ENCODE data around the gene ZNF783.
"Not testable (repeated sequence)": the region's sequence is repeated elsewhere in the genome, so short reads cannot be mapped to it uniquely, and the experiment has no call there.

ZNF783 gene

GRCh38 chr7:149322737-149323136 lies 60.7 kb downstream of the ZNF783 start:
- in situ Hi-C loops (cut with HindIII; ENCODE audit: low sequenced_read_pairs): no loop called here

DNA sequence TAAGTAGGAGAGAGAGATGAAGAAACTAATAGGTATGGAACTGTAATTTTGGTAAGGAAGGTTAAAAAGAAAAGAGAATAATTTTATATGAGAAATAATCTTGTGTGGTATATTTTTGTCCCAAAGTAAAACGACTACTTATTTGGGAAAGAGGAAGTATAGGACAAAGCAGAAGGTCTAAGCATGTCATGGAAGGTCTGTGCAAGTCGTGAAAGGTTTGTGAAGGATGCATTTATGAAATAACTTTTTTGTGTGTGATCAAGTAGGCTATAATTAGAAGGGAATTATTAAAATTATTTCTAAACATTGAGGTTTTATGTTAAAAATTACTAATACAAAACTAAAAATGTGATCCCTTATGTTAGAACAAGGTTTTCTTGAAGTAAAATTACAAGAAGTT lies 63.3 kb downstream of the ZNF783 start:
- in situ Hi-C loops (cut with HindIII; ENCODE audit: low sequenced_read_pairs): no loop called here

- in situ Hi-C loops (cut with HindIII; ENCODE audit: low sequenced_read_pairs): no loop called here
Observed at GRCh38 chr7:149329265-149329664, 67.3 kb downstream of the ZNF783 start.

GRCh38 chr7:149329766-149330334 lies 67.9 kb downstream of the ZNF783 start:
- in situ Hi-C loops (cut with HindIII; ENCODE audit: low sequenced_read_pairs): no loop called here

GRCh38 chr7:149330914-149331567 lies 69.0 kb downstream of the ZNF783 start:
- in situ Hi-C loops (cut with HindIII; ENCODE audit: low sequenced_read_pairs): no loop called here

- in situ Hi-C loops (cut with HindIII; ENCODE audit: low sequenced_read_pairs): not testable (repeated sequence)
Observed at GRCh38 chr7:149332602-149333320, 70.8 kb downstream of the ZNF783 start.

DNA sequence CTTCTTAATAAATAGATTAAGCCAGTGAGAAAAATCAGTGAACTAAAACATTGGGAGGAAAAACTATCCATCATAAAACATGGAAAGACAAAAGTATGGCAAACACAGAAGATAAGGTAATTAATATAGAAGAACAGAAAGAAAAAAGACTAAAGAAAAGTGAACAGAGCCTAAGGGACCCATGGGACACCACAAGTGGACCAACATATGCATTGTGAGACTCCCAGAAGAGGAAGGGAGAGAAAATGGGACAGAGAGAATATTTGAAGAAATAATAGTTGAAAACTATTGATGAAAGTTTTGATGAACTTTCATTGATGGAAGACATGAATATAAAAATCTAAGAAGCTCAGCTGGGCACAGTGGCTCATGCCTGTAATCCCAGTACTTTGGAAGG lies 71.3 kb downstream of the ZNF783 start:
- in situ Hi-C loops (cut with HindIII; ENCODE audit: low sequenced_read_pairs): no loop called here

- in situ Hi-C loops (cut with HindIII; ENCODE audit: low sequenced_read_pairs): no loop called here
Observed at GRCh38 chr7:149334219-149334618, 72.2 kb downstream of the ZNF783 start.
